ENCODE measurements around the gene DBP. TPM values are rescaled to one million over a fixed set of nuclear protein-coding genes. Genes with fewer than 3 reads are reported as not detected.

DBP gene
- total and polyA plus RNA-seq, 2 of the 13 experiments (the other 11 are each of a cell fraction or from before 2014, with no cell fraction given): 1.7 to 5.8 TPM

DNA sequence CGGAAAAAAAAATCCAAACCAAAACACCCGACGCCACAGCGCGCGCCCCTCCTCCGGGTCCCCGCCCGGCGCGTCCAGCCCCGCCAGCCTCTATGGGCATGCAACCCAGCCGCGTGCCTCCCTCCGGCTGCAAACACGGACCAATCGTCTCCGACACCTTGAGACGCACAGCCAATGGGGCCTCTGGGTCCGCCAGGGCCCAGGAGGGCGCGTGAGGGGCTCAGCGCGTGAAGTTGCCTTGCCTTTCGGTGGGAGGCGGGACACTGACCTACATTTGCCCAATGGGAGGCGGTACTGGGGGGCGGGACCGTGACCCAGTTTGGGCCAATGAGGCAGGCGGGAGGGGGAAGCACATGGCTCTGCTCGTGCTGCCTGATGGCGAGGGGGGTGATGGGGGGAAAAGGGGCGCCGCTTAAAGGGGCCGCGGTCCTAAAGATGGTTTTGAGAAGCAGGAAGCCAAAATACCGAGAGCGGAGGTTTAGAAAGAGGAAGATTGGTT lies 319 bp upstream of the DBP start (continued):
- TF ChIP-seq, protein P1, sequence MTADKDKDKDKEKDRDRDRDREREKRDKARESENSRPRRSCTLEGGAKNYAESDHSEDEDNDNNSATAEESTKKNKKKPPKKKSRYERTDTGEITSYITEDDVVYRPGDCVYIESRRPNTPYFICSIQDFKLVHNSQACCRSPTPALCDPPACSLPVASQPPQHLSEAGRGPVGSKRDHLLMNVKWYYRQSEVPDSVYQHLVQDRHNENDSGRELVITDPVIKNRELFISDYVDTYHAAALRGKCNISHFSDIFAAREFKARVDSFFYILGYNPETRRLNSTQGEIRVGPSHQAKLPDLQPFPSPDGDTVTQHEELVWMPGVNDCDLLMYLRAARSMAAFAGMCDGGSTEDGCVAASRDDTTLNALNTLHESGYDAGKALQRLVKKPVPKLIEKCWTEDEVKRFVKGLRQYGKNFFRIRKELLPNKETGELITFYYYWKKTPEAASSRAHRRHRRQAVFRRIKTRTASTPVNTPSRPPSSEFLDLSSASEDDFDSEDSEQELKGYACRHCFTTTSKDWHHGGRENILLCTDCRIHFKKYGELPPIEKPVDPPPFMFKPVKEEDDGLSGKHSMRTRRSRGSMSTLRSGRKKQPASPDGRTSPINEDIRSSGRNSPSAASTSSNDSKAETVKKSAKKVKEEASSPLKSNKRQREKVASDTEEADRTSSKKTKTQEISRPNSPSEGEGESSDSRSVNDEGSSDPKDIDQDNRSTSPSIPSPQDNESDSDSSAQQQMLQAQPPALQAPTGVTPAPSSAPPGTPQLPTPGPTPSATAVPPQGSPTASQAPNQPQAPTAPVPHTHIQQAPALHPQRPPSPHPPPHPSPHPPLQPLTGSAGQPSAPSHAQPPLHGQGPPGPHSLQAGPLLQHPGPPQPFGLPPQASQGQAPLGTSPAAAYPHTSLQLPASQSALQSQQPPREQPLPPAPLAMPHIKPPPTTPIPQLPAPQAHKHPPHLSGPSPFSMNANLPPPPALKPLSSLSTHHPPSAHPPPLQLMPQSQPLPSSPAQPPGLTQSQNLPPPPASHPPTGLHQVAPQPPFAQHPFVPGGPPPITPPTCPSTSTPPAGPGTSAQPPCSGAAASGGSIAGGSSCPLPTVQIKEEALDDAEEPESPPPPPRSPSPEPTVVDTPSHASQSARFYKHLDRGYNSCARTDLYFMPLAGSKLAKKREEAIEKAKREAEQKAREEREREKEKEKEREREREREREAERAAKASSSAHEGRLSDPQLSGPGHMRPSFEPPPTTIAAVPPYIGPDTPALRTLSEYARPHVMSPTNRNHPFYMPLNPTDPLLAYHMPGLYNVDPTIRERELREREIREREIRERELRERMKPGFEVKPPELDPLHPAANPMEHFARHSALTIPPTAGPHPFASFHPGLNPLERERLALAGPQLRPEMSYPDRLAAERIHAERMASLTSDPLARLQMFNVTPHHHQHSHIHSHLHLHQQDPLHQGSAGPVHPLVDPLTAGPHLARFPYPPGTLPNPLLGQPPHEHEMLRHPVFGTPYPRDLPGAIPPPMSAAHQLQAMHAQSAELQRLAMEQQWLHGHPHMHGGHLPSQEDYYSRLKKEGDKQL (CRISPR knock-in tag; IDR thresholded peaks at IDR 0.05; ENCODE audit: low read depth): no peak; the same call in 1 of the 2 replicates
- TF ChIP-seq ZBTB1 (CRISPR knock-in tag; IDR thresholded peaks at IDR 0.05; ENCODE audit: borderline replicate concordance) (no peak), FOXA1 (IDR thresholded peaks at IDR 0.05) (no peak), FOXA1 (CRISPR knock-in tag; IDR thresholded peaks at IDR 0.05) (no peak), ZNF614 (CRISPR knock-in tag; IDR thresholded peaks at IDR 0.05; ENCODE audit: borderline replicate concordance) (peak; percentile 15; the same call in 1 of the 2 replicates), ZSCAN29 (CRISPR knock-in tag; conservative IDR thresholded peaks at IDR 0.05) (no peak; the same call in 1 of the 2 replicates), ZNF484 (CRISPR knock-in tag; IDR thresholded peaks at IDR 0.05; ENCODE audit: borderline replicate concordance, low read depth) (no peak; the same call in 1 of the 2 replicates), ZNF225 (CRISPR knock-in tag; IDR thresholded peaks at IDR 0.05) (no peak), ZNF644 (CRISPR knock-in tag; IDR thresholded peaks at IDR 0.05; ENCODE audit: low read depth) (no peak), HNF4G (IDR thresholded peaks at IDR 0.05; ENCODE audit: borderline replicate concordance, low read depth, low read length) (no peak), HNF4G (CRISPR knock-in tag; IDR thresholded peaks at IDR 0.05; ENCODE audit: borderline replicate concordance, low read depth) (no peak), SSRP1 (CRISPR knock-in tag; IDR thresholded peaks at IDR 0.05) (no peak), ASH2L (IDR thresholded peaks at IDR 0.05; ENCODE audit: insufficient read length, low read depth, low read length) (peak; percentile 45), KLF6 (CRISPR knock-in tag; IDR thresholded peaks at IDR 0.05) (0 out of 2 replicates have a peak, but pooled peaks have one; percentile 31), ZNF530 (CRISPR knock-in tag; IDR thresholded peaks at IDR 0.05; ENCODE audit: low read depth) (no peak), KDM5B (CRISPR knock-in tag; IDR thresholded peaks at IDR 0.05; ENCODE audit: borderline replicate concordance) (peak; percentile 92; the same call in 1 of the 2 replicates), ZNF510 (CRISPR knock-in tag; IDR thresholded peaks at IDR 0.05; ENCODE audit: low read depth) (peak; percentile 94; the same call in 1 of the 2 replicates)
- TF ChIP-seq, protein P2, sequence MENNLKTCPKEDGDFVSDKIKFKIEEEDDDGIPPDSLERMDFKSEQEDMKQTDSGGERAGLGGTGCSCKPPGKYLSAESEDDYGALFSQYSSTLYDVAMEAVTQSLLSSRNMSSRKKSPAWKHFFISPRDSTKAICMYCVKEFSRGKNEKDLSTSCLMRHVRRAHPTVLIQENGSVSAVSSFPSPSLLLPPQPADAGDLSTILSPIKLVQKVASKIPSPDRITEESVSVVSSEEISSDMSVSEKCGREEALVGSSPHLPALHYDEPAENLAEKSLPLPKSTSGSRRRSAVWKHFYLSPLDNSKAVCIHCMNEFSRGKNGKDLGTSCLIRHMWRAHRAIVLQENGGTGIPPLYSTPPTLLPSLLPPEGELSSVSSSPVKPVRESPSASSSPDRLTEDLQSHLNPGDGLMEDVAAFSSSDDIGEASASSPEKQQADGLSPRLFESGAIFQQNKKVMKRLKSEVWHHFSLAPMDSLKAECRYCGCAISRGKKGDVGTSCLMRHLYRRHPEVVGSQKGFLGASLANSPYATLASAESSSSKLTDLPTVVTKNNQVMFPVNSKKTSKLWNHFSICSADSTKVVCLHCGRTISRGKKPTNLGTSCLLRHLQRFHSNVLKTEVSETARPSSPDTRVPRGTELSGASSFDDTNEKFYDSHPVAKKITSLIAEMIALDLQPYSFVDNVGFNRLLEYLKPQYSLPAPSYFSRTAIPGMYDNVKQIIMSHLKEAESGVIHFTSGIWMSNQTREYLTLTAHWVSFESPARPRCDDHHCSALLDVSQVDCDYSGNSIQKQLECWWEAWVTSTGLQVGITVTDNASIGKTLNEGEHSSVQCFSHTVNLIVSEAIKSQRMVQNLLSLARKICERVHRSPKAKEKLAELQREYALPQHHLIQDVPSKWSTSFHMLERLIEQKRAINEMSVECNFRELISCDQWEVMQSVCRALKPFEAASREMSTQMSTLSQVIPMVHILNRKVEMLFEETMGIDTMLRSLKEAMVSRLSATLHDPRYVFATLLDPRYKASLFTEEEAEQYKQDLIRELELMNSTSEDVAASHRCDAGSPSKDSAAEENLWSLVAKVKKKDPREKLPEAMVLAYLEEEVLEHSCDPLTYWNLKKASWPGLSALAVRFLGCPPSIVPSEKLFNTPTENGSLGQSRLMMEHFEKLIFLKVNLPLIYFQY (CRISPR knock-in tag; IDR thresholded peaks at IDR 0.05; ENCODE audit: borderline replicate concordance): 0 out of 2 replicates have a peak, but pooled peaks have one; percentile 54
- TF ChIP-seq, protein P3, sequence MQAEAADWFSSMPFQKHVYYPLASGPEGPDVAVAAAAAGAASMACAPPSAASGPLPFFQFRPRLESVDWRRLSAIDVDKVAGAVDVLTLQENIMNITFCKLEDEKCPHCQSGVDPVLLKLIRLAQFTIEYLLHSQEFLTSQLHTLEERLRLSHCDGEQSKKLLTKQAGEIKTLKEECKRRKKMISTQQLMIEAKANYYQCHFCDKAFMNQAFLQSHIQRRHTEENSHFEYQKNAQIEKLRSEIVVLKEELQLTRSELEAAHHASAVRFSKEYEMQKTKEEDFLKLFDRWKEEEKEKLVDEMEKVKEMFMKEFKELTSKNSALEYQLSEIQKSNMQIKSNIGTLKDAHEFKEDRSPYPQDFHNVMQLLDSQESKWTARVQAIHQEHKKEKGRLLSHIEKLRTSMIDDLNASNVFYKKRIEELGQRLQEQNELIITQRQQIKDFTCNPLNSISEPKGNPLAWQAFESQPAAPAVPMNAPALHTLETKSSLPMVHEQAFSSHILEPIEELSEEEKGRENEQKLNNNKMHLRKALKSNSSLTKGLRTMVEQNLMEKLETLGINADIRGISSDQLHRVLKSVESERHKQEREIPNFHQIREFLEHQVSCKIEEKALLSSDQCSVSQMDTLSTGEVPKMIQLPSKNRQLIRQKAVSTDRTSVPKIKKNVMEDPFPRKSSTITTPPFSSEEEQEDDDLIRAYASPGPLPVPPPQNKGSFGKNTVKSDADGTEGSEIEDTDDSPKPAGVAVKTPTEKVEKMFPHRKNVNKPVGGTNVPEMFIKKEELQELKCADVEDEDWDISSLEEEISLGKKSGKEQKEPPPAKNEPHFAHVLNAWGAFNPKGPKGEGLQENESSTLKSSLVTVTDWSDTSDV (CRISPR knock-in tag; IDR thresholded peaks at IDR 0.05): no peak

Data from HepG2 (cell line).